Keratinocyte (primary cell): ENCODE data around the gene SLX4IP. TPM values are rescaled to one million over a fixed set of nuclear protein-coding genes. Genes with fewer than 3 reads are reported as not detected.

Experiments used
- DNase-seq: peaks from one replicate; pipeline ENCODE4 v3.0.0-alpha.2; 2011; ENCODE audit warnings: low read depth, missing footprints, low spot score
- FAIRE-seq: peaks from 2 replicates; lab custom pipeline; 2011; peaks lifted over from hg19 to GRCh38; lab: Jason Lieb, UNC
- H2AFZ ChIP-seq: 2 replicates; pipeline ENCODE4 v1.6.0; 2012; ENCODE audit warnings: low read length, control low read depth, inconsistent platforms; ENCODE audit not compliant: control insufficient read depth
- H3K27ac ChIP-seq: 2 replicates; pipeline ENCODE4 v1.5.1; 2011; ENCODE audit warnings: low read length; ENCODE audit not compliant: control insufficient read depth, insufficient read depth
- H3K27me3 ChIP-seq: 3 replicates; pipeline ENCODE4 v1.6.0; 2011; ENCODE audit warnings: low read length; ENCODE audit not compliant: control insufficient read depth, insufficient read depth; ENCODE audit errors: extremely low read depth
- H3K36me3 ChIP-seq, 2 experiments: 2 replicates in 1 of 2; 3 replicates in 1 of 2; pipeline ENCODE4 v1.5.1; 2011; ENCODE audit warnings: low read length in 2 of 2, mild to moderate bottlenecking in 1 of 2; ENCODE audit not compliant: control insufficient read depth in 2 of 2, insufficient read depth in 2 of 2; ENCODE audit errors: extremely low read depth in 1 of 2
- H3K4me1 ChIP-seq: 3 replicates; pipeline ENCODE4 v1.5.1; 2011; ENCODE audit warnings: low read length; ENCODE audit not compliant: control insufficient read depth, insufficient read depth; ENCODE audit errors: extremely low read depth
- H3K4me2 ChIP-seq: 3 replicates; pipeline ENCODE4 v1.6.0; 2011; ENCODE audit warnings: low read depth, low read length; ENCODE audit not compliant: control insufficient read depth, insufficient read depth; ENCODE audit errors: extremely low read depth
- H3K4me3 ChIP-seq, 3 experiments: fragments of 200-600 bp in 1 of 3; sonication (generic) in 1 of 3; 2 replicates in 2 of 3; 3 replicates in 1 of 3; pipeline ENCODE4 v1.5.1; 2011 to 2016; ENCODE audit warnings: low read length in 3 of 3, mild to moderate bottlenecking in 3 of 3, control low read depth in 2 of 3, inconsistent platforms in 1 of 3, low read depth in 1 of 3, mixed read lengths in 1 of 3, mixed run types in 1 of 3, moderate library complexity in 1 of 3; ENCODE audit not compliant: control insufficient read depth in 2 of 3, insufficient read depth in 2 of 3; ENCODE audit errors: extremely low read depth in 1 of 3
- H3K79me2 ChIP-seq: 2 replicates; pipeline ENCODE4 v1.6.0; 2012; ENCODE audit warnings: low read length; ENCODE audit not compliant: control insufficient read depth, insufficient read depth
- H3K9ac ChIP-seq: 3 replicates; pipeline ENCODE4 v1.6.0; 2011; ENCODE audit warnings: low read length; ENCODE audit not compliant: control insufficient read depth, insufficient read depth; ENCODE audit errors: extremely low read depth
- H3K9me1 ChIP-seq: 3 replicates; pipeline ENCODE4 v1.6.0; 2011; ENCODE audit warnings: low read length; ENCODE audit not compliant: control insufficient read depth, insufficient read depth; ENCODE audit errors: extremely low read depth
- H3K9me3 ChIP-seq: 2 replicates; pipeline ENCODE4 v1.5.1; 2012; ENCODE audit warnings: low read depth, low read length; ENCODE audit not compliant: control insufficient read depth
- H4K20me1 ChIP-seq: 3 replicates; pipeline ENCODE4 v1.6.0; 2011; ENCODE audit warnings: low read length; ENCODE audit not compliant: control insufficient read depth, insufficient read depth; ENCODE audit errors: extremely low read depth
- EZH2 ChIP-seq: IDR thresholded peaks from one replicate; pipeline ENCODE4 v1.6.1; 2012; ENCODE audit warnings: inconsistent platforms, mild to moderate bottlenecking, low read length, moderate library complexity
- dilution Hi-C: fragments of 300-500 bp; cut with MboI; formaldehyde crosslinking; loops from one replicate; pipeline ENCODE4 v1.7.0; 2020; ENCODE audit warnings: low sequenced_read_pairs; ENCODE audit not compliant: extremely low pct_ligation_motif_present
- polyA plus RNA-seq, 5 experiments: library from polyadenylated mRNA; depleted of rRNA in 3 of 5; stranded (reverse) in 3 of 5; stranded (forward) in 1 of 5; unstranded in 1 of 5; fragments of >200 nt; gene quantifications; 1 replicate in 1 of 5; 2 replicates in 3 of 5; 3 replicates in 1 of 5; pipeline versions ENCODE4 v1.2.1 to v1.2.3, GENCODE V29; 2011 to 2012; ENCODE audit warnings: missing spikeins in 2 of 5, low read depth in 1 of 5, low replicate concordance in 1 of 5
- TF ChIP-seq, protein P1 (sequence below), 3 experiments: IDR thresholded peaks in 1 of 3; conservative IDR thresholded peaks in 1 of 3; optimal IDR thresholded peaks in 1 of 3; 2 replicates in 2 of 3; 3 replicates in 1 of 3; pipeline versions ENCODE3 to v1.5.1; 2011; ENCODE audit warnings: low read length in 3 of 3, mild to moderate bottlenecking in 3 of 3, moderate library complexity in 2 of 3, control low read depth in 1 of 3, inconsistent platforms in 1 of 3; ENCODE audit not compliant: insufficient read depth in 2 of 3; ENCODE audit errors: extremely low read depth in 1 of 3

Gene SLX4IP
- polyA plus RNA-seq, 1 donor (not counting 4 experiments of a cell fraction or from before 2014, with no cell fraction given) = 3.0 TPM

GRCh38 chr20:10443936-10444335, 8.8 kb downstream of the SLX4IP start:
- Histone ChIP-seq H3K27ac (no peak overlapping the region), H3K4me3 (no peak overlapping the region), H3K9me3 (no peaks in the 10 kb centered on the region), H3K9ac (no peak overlapping the region), H3K4me2 (no peak overlapping the region), H3K79me2 (peaks cover 29% of the 10 kb centered on the region), H4K20me1 (no peaks in the 10 kb centered on the region), H3K27me3 (no peaks in the 10 kb centered on the region), H3K4me1 (peaks cover 8% of the 10 kb centered on the region), H2AFZ (no peak overlapping the region), H3K36me3 (no peaks in the 10 kb centered on the region), H3K9me1 (no peaks in the 10 kb centered on the region)
- dilution Hi-C loops = no loop called here
- FAIRE-seq (no peak), DNase-seq (no peak)
- TF ChIP-seq, protein P1, sequence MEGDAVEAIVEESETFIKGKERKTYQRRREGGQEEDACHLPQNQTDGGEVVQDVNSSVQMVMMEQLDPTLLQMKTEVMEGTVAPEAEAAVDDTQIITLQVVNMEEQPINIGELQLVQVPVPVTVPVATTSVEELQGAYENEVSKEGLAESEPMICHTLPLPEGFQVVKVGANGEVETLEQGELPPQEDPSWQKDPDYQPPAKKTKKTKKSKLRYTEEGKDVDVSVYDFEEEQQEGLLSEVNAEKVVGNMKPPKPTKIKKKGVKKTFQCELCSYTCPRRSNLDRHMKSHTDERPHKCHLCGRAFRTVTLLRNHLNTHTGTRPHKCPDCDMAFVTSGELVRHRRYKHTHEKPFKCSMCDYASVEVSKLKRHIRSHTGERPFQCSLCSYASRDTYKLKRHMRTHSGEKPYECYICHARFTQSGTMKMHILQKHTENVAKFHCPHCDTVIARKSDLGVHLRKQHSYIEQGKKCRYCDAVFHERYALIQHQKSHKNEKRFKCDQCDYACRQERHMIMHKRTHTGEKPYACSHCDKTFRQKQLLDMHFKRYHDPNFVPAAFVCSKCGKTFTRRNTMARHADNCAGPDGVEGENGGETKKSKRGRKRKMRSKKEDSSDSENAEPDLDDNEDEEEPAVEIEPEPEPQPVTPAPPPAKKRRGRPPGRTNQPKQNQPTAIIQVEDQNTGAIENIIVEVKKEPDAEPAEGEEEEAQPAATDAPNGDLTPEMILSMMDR (optimal IDR thresholded peaks at IDR 0.05 in 1 of 3, IDR thresholded peaks at IDR 0.05 in 1 of 3, conservative IDR thresholded peaks at IDR 0.05 in 1 of 3; ENCODE audit: extremely low read depth in 1 of 3, insufficient read depth in 2 of 3, low read length in 3 of 3) = no peak
- TF ChIP-seq EZH2 = no peak

DNA sequence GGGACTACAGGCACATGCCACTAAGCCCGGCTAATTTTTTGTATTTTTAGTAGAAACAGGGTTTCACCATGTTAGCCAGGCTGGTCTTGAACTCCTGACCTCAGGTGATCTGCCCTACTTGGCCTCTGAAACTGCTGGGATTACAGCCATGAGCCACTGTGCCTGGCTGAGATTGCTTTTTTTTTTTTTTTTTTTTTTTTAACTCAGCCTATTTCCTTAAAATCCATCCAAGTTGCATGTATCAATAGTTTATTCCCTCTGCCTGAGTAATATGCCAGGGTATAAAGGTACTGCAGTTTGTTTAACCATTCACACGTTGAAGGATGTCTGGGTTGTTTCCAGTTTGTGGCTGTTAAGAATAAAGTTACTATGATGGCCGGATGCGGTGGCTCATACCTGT, 10.7 kb downstream of the SLX4IP start:
- no peak overlapping the region for H3K9ac ChIP-seq
- H2AFZ ChIP-seq = no peak overlapping the region
- no peak overlapping the region for H3K4me3 ChIP-seq
- TF ChIP-seq, protein P1 (optimal IDR thresholded peaks at IDR 0.05 in 1 of 3, IDR thresholded peaks at IDR 0.05 in 1 of 3, conservative IDR thresholded peaks at IDR 0.05 in 1 of 3; ENCODE audit: extremely low read depth in 1 of 3, insufficient read depth in 2 of 3, low read length in 3 of 3) = no peak
- no peak for TF ChIP-seq EZH2
- no peak overlapping the region for H3K27ac ChIP-seq
- H3K4me2 ChIP-seq = no peak overlapping the region
- H3K27me3 ChIP-seq = no peaks in the 10 kb centered on the region
- H3K36me3 ChIP-seq = no peaks in the 10 kb centered on the region
- no peaks in the 10 kb centered on the region for H3K9me3 ChIP-seq
- FAIRE-seq = no peak
- H3K79me2 ChIP-seq = peaks cover 26% of the 10 kb centered on the region
- H3K9me1 ChIP-seq = no peaks in the 10 kb centered on the region
- dilution Hi-C loops = no loop called here
- no peak for DNase-seq
- peaks cover 11% of the 10 kb centered on the region for H3K4me1 ChIP-seq
- H4K20me1 ChIP-seq = no peaks in the 10 kb centered on the region
